Stimulated activated CD4-positive, alpha-beta T cell treated with anti-CD3 and anti-CD28 coated beads, Interleukin-2, amount 100 ng/mL, for 48 hours (primary cell): ENCODE data around the gene PIBF1.

Experiments
- DNase-seq, 2 donors: peaks; one replicate each; pipeline ENCODE4 v3.0.0-alpha.2; 2020

Gene PIBF1

GRCh38 chr13:73063166-73063565 lies 281.2 kb downstream of the PIBF1 start:
- DNase-seq: no peak

- DNase-seq: no peak
These were observed 283.1 kb downstream of the PIBF1 start for GRCh38 chr13:73065036-73065435.

GRCh38 chr13:73065665-73066340 lies 283.9 kb downstream of the PIBF1 start:
- DNase-seq: no peak
